ENCODE results near the gene GLYATL1.

DNA sequence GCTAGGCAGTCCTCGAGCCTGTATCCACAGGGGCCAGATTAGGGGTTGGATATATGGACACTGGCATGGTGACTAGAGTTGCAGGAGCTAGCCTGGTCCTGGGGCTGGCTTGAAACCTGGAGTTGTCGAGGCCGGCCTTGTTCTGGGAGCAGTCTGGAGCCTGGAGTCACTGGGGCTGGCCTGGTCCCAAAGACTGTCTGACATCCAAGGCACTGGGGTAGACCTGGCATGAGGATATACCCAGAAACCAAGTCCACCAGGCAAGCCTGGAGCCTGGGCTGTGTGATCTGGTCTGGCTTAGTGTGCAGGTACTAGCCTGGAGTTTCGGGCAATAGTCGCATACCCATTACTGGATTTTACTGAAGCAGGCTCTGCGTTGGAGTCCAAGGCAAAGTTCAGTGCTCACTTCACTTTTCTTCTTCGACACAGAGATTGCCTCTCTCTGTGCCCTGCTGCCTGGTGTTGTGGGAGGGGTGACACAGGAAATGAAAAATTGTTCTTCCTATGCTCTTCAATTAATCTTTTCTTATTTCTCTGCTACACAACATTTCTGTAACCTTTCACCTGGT, 4.3 kb upstream of the GLYATL1 start:
- TF ChIP-seq, protein P1, sequence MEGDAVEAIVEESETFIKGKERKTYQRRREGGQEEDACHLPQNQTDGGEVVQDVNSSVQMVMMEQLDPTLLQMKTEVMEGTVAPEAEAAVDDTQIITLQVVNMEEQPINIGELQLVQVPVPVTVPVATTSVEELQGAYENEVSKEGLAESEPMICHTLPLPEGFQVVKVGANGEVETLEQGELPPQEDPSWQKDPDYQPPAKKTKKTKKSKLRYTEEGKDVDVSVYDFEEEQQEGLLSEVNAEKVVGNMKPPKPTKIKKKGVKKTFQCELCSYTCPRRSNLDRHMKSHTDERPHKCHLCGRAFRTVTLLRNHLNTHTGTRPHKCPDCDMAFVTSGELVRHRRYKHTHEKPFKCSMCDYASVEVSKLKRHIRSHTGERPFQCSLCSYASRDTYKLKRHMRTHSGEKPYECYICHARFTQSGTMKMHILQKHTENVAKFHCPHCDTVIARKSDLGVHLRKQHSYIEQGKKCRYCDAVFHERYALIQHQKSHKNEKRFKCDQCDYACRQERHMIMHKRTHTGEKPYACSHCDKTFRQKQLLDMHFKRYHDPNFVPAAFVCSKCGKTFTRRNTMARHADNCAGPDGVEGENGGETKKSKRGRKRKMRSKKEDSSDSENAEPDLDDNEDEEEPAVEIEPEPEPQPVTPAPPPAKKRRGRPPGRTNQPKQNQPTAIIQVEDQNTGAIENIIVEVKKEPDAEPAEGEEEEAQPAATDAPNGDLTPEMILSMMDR (IDR thresholded peaks at IDR 0.05) = no peak
- TF ChIP-seq, protein P2, sequence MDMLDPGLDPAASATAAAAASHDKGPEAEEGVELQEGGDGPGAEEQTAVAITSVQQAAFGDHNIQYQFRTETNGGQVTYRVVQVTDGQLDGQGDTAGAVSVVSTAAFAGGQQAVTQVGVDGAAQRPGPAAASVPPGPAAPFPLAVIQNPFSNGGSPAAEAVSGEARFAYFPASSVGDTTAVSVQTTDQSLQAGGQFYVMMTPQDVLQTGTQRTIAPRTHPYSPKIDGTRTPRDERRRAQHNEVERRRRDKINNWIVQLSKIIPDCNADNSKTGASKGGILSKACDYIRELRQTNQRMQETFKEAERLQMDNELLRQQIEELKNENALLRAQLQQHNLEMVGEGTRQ (IDR thresholded peaks at IDR 0.05) = no peak
- TF ChIP-seq HDAC2 (IDR thresholded peaks at IDR 0.05) = no peak
- no peak for TF ChIP-seq POLR2A (IDR thresholded peaks at IDR 0.05; ENCODE audit: low read length)
- TF ChIP-seq CBX2 (IDR thresholded peaks at IDR 0.05; ENCODE audit: borderline replicate concordance, low read depth) = no peak
- no peak for TF ChIP-seq MYC (IDR thresholded peaks at IDR 0.05; ENCODE audit: borderline replicate concordance, low read length)
- no peak for TF ChIP-seq FOSL2 (IDR thresholded peaks at IDR 0.05)
- TF ChIP-seq FOSL2 (CRISPR knock-in tag; IDR thresholded peaks at IDR 0.05) = no peak
- TF ChIP-seq SMC3 (IDR thresholded peaks at IDR 0.05) = no peak
- TF ChIP-seq MAZ (IDR thresholded peaks at IDR 0.05; ENCODE audit: borderline replicate concordance, low read depth, low read length) = no peak
- TF ChIP-seq RAD21 (conservative IDR thresholded peaks at IDR 0.05 in 1 of 2, IDR thresholded peaks at IDR 0.05 in 1 of 2) = no peak
- no peak for TF ChIP-seq SREBF2 (IDR thresholded peaks at IDR 0.05)
- no peak for TF ChIP-seq RCOR1 (IDR thresholded peaks at IDR 0.05; ENCODE audit: low read depth, low read length)
- no peak for TF ChIP-seq RNF2 (IDR thresholded peaks at IDR 0.05; ENCODE audit: borderline replicate concordance, low read depth)

Measured in A549 (cell line).